Measurements from ENCODE around the gene UNC45A.
"Not testable (repeated sequence)": the region's sequence is repeated elsewhere in the genome, so short reads cannot be mapped to it uniquely, and the experiment has no call there.

Gene UNC45A

GRCh38 chr15:90924375-90924774 is 10.7 kb upstream of the UNC45A start:
- DNase-seq (ENCODE audit: extremely low spot score): peak; percentile 79
- CTCF ChIA-PET: interaction anchor here (1.0 to 7.3 kb wide), 4 partner anchors 9 to 109 kb away, joined by 3 to 113 read pairs (median 24); partner anchors contain the start of genes HDDC3, MAN2A2 and UNC45A
- POLR2A ChIA-PET: no interaction called here
- TF ChIP-seq CTCF (IDR thresholded peaks at IDR 0.05; ENCODE audit: control extremely low read depth, extremely low read depth, low read depth, missing control alignments): no peak

GRCh38 chr15:90926766-90927165 is 8.3 kb upstream of the UNC45A start:
- DNase-seq (ENCODE audit: extremely low spot score); POLR2A ChIA-PET: not testable (repeated sequence)
- CTCF ChIA-PET: interaction anchor here (6.6 to 7.3 kb wide), 2 partner anchors 7 to 25 kb away, joined by 45 to 113 read pairs; partner anchors contain the start of genes HDDC3, MAN2A2 and UNC45A

GRCh38 chr15:90928106-90928505 is 7.0 kb upstream of the UNC45A start:
- POLR2A ChIA-PET; CTCF ChIA-PET; DNase-seq (ENCODE audit: extremely low spot score): not testable (repeated sequence)

- CTCF ChIA-PET: interaction anchor here (1.1 to 16.6 kb wide), 6 partner anchors 12 to 610 kb away, joined by 5 to 447 read pairs (median 34); partner anchors contain the start of genes MAN2A2 and RCCD1
- TF ChIP-seq CTCF (IDR thresholded peaks at IDR 0.05; ENCODE audit: control extremely low read depth, extremely low read depth, low read depth, missing control alignments): no peak
- POLR2A ChIA-PET: no interaction called here
- no peak for DNase-seq (ENCODE audit: extremely low spot score)
These were observed 5.7 kb upstream of the UNC45A start for GRCh38 chr15:90929246-90930019.

GRCh38 chr15:90930861-90931574 is 4.1 kb upstream of the UNC45A start:
- no peak for DNase-seq (ENCODE audit: extremely low spot score)
- ChIA-PET POLR2A (interaction anchor here (0.6 to 1.3 kb wide), 4 partner anchors 23 to 543 kb away, joined by 3 to 7 read pairs (median 4); partner anchors contain the start of gene MAN2A2), CTCF (interaction anchor here (0.6 to 16.6 kb wide), 38 partner anchors 8 to 637 kb away, joined by 3 to 447 read pairs (median 7); partner anchors contain the start of genes BLM, FES, MAN2A2 and RCCD1)
- TF ChIP-seq CTCF (IDR thresholded peaks at IDR 0.05; ENCODE audit: control extremely low read depth, extremely low read depth, low read depth, missing control alignments): no peak

- ChIA-PET CTCF (interaction anchor here (0.6 to 16.6 kb wide), 43 partner anchors 8 to 710 kb away, joined by 3 to 447 read pairs (median 6); partner anchors contain the start of genes BLM, FES, MAN2A2 and RCCD1), POLR2A (interaction anchor here (0.6 to 1.3 kb wide), 3 partner anchors 29 to 544 kb away, joined by 3 to 7 read pairs (median 4); partner anchors contain the start of gene MAN2A2)
- no peak for DNase-seq (ENCODE audit: extremely low spot score)
- no peak for TF ChIP-seq CTCF (IDR thresholded peaks at IDR 0.05; ENCODE audit: control extremely low read depth, extremely low read depth, low read depth, missing control alignments)
These were observed 3.6 kb upstream of the UNC45A start for GRCh38 chr15:90931575-90931827.

- ChIA-PET POLR2A (interaction anchor here (0.5 to 1.5 kb wide), 7 partner anchors 28 to 544 kb away, joined by 3 to 7 read pairs (median 4); partner anchors contain the start of gene MAN2A2), CTCF (interaction anchor here (0.6 to 16.6 kb wide), 74 partner anchors 9 to 711 kb away, joined by 3 to 447 read pairs (median 4); partner anchors contain the start of genes BLM, FES, FURIN and IQGAP1)
- DNase-seq (ENCODE audit: extremely low spot score): peak; percentile 90
- peak; percentile 98 for TF ChIP-seq CTCF (IDR thresholded peaks at IDR 0.05; ENCODE audit: control extremely low read depth, extremely low read depth, low read depth, missing control alignments)
These were observed 3.0 kb upstream of the UNC45A start, which contains the start of gene HDDC3 for GRCh38 chr15:90931828-90932659. TSS of gene HDDC3 (minus strand) at chr15:90932549. CDS start at chr15:90932540, 9 bp downstream.

All from GM10248 (cell line).